G401 (cell line): ENCODE results near the gene SLC35E2B. TPM values are rescaled to one million over a fixed set of nuclear protein-coding genes. Genes with fewer than 3 reads are reported as not detected.

ENCODE experiments used
- DNase-seq: peaks from one replicate; pipeline ENCODE4 v3.0.0-alpha.2; 2015; ENCODE audit warnings: low spot score
- in situ Hi-C: cut with HindIII; loops from 2 replicates; pipeline ENCODE4 v1.10.0; 2016; ENCODE audit warnings: low sequenced_read_pairs, mixed read lengths
- total RNA-seq: library from RNA; depleted of rRNA; stranded (reverse); fragments of >200 nt; shearing (Covaris generic); gene quantifications from 2 replicates; pipeline ENCODE4 v1.2.3, GENCODE V29; 2014

Gene SLC35E2B
- total RNA-seq, 1 experiment from 2014 or later: 25.2 TPM

GRCh38 chr1:1629430-1630190 is 63.0 kb downstream of the SLC35E2B start:
- DNase-seq: no peak
- in situ Hi-C loops: no loop called here

- in situ Hi-C loops: no loop called here
- DNase-seq: no peak
These were observed 63.7 kb downstream of the SLC35E2B start for GRCh38 chr1:1628754-1629429.

GRCh38 chr1:1627829-1628753 is 64.5 kb downstream of the SLC35E2B start:
- DNase-seq: no peak
- in situ Hi-C loops: no loop called here

GRCh38 chr1:1627261-1627828 is 65.2 kb downstream of the SLC35E2B start:
- DNase-seq: no peak
- in situ Hi-C loops: no loop called here

- DNase-seq: no peak
- in situ Hi-C loops: no loop called here
These were observed 66.1 kb downstream of the SLC35E2B start for GRCh38 chr1:1626207-1627141.

- in situ Hi-C loops: no loop called here
These were observed 66.8 kb downstream of the SLC35E2B start for GRCh38 chr1:1625824-1626206.

GRCh38 chr1:1625404-1625775 is 67.2 kb downstream of the SLC35E2B start:
- in situ Hi-C loops: no loop called here
- no peak for DNase-seq

More at GRCh38 chr1:1625824-1626206, 66.8 kb downstream of the SLC35E2B start:
- DNase-seq: no peak

- no peak for DNase-seq
- in situ Hi-C loops: no loop called here
These were observed 67.9 kb downstream of the SLC35E2B start for GRCh38 chr1:1624443-1625403.

- no peak for DNase-seq
- in situ Hi-C loops: no loop called here
These were observed 68.8 kb downstream of the SLC35E2B start for GRCh38 chr1:1623631-1624442.

GRCh38 chr1:1623181-1623630 is 69.4 kb downstream of the SLC35E2B start:
- in situ Hi-C loops: no loop called here
- DNase-seq: no peak

- DNase-seq: no peak
- in situ Hi-C loops: no loop called here
These were observed 69.9 kb downstream of the SLC35E2B start for GRCh38 chr1:1622788-1623094.

GRCh38 chr1:1622010-1622787 is 70.4 kb downstream of the SLC35E2B start:
- no peak for DNase-seq
- in situ Hi-C loops: no loop called here

- in situ Hi-C loops: no loop called here
- no peak for DNase-seq
These were observed 71.2 kb downstream of the SLC35E2B start for GRCh38 chr1:1621173-1622009.

GRCh38 chr1:1620433-1621139 is 72.0 kb downstream of the SLC35E2B start:
- in situ Hi-C loops: no loop called here
- DNase-seq: no peak
